GM18517 (cell line): ENCODE measurements around the gene TMOD1.
"Not testable (repeated sequence)": the region's sequence is repeated elsewhere in the genome, so short reads cannot be mapped to it uniquely, and the experiment has no call there.

ENCODE experiments used
- ATAC-seq: cut with Tn5 transposase; IDR thresholded peaks from one replicate; pipeline ENCODE4 v1.9.1; 2021; ENCODE audit warnings: mild to moderate bottlenecking, moderate library complexity; ENCODE audit not compliant: unreplicated experiment

The TMOD1 gene

DNA sequence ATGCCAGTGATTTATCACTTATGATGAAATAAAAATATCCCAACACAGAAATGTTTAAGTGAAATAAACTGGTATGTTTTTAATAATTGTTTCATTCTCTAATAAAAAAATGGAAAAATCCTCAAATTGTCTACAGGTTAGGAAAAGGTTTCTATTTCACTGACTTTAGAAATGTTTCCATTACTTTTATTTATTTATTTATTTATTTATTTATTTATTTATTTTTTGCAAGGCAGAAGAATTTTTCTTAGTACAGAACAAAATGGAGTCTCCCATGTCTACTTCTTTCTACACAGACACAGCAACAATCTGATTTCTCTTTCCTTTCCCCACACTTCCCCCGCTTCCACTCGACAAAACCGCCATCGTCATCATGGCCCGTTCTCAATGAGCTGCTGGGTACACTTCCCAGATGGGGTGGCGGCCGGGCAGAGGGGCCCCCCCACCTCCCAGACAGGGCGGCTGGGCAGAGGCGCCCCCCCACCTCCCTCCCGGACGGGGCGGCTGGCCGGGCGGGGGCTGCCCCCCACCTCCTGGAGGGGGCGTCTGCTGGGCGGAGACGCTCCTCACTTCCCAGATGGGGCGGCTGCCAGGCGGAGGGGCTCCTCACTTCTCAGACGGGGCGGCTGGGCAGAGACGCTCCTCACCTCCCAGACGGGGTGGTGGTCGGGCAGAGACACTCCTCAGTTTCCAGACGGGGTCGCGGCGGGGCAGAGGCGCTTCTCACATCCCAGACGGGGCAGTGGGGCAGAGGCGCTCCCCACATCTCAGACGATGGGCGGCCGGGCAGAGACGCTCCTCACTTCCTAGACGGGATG, 3.7 kb upstream of the TMOD1 start:
- not testable (repeated sequence) for ATAC-seq

DNA sequence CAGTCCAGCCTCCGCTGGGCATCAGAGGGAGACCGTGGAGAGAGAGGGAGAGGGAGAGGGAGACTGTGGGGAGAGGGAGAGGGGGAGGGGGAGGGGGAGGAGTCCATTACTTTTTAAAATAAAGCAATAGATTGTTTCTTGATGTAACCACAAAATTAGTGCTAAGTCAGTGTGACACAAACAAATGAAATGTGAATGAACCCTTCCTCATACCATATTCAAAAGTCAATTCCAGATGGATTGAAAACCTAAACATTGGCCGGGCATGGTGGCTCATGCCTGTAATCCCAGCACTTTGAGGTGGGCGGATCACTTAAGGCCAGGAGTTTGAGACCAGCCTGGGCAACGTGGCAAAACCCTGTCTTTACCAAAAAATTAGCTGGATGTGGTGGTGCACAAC, 2.6 kb upstream of the TMOD1 start:
- not testable (repeated sequence) for ATAC-seq

DNA sequence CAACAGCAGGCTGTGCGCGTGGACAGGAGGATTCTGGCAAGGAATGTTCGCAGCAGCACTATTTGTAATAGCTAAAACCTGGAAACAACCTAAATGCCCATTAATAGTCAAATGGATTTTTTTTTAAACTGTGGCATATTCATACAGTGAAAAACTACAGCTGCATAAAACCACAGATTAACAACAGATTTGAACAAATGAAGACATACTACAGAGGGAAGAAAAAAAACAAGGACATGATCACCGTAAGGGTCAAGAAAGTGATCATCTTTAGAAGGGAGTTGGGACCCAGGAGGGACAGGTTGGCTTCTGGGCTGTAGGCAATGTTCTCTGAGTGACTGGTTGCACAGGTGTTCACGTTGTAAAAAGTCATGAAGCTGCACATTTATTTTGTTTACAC, 1.2 kb upstream of the TMOD1 start:
- ATAC-seq = no peak

DNA sequence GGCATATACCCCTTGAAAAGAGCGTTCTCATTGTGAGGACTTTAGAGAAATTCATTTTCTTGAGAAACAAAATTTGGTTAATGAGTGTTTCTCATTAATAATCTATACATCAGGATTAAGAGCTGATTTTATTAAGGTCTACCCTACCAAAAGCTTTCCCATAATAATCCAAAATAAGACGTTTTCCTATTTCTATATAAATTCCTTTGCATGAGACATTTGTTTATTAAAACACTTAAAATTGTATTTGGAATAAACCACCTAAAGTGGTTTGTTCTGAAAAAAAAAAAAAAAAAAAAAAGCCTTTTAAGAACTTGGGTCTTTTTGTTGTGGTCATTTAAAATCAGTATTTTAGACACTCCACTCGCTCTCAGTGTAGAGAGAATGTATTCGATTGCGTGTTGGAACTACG, 695 bp upstream of the TMOD1 start:
- no peak for ATAC-seq

DNA sequence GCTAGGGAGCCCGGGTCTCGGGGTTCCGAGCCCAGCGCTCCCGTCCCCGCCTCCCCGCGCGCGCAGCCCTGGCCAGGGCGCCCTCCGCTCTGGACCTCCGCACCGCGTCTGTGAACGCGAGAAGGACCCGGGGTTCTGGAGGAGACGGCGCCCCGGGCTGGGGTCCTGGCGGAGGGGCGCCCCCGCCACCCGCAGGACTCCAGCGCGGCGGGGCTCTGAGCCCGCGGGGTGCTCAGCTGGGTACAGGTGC, 431 bp downstream of the TMOD1 start:
- ATAC-seq = no peak

DNA sequence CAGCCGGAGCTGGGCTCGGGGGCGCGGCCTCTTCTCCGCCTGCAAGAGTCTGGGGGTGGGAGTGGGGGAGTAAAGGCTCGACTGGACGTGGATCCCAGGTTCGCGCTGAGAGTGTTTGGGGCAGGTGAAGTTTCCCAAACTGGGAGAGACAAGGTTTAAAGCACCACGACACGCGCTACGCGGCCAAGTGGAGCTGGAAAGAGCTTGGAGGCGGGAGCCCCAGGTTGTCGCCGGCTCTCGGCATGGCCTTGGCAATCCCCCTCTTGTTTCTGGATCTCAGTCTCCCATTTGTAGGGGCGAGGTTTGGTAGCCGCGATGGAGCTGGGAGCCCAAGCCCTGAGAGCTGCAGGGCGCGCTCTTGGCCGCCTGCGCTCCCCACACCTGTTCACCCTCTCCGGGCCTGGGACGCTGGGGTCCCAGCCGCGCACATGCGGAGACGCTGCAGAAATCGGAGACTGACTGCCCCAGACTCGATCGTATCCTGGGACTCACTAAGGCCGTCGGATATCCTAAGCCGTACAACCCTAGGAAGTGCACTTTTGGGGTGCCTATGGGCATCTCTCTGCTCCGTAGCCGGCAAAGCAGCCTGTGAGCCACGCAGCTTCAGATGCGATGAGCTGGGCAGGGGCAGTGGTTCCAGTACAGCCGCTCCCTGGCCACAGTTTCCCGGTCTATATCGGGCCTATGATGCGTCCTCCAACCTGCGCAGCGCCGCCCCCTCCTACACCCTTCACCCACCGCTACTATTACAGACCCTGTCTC, 937 bp downstream of the TMOD1 start:
- no peak for ATAC-seq

DNA sequence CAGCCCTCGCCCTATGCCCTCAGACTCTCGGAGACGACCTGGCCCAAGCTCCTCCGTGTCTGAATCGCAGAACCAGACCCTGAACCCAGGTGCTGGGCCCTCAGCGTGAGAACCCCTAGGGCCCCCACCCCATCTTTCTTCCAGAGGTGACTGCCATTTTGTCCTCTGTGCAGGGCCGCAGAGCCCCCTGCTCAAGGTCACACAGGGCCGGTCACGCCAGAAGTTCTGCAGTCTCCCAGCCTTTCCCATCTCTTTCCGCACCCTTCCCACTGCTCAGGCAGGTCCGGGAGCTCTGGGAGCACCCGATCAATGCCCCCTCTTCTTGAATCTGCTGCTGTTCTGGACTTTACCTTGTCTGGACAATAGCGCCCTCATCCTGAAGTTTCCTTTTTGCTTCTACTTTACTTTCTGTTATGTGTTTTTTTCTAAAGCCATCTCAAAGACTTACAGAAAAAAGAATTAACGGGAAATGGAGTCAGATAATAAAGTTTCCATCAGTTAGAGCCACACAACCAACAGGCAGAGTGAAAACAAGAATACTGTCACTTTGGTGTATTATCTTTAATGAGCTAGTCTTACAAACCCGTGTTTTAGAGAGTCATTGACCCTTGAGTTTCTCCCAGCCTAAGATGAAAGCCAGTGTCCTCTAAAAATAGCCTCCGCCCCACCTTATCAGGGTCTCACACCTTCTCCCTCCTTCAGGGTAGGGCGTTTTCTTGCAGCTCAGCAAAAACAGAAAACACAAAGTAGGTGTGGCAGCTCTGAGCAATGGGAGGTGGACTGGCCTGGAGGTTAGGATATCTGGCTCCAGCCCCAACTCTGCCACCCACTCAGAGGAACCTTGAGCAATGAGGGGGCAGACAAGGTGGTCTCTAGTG, 1.8 kb downstream of the TMOD1 start:
- no peak for ATAC-seq

DNA sequence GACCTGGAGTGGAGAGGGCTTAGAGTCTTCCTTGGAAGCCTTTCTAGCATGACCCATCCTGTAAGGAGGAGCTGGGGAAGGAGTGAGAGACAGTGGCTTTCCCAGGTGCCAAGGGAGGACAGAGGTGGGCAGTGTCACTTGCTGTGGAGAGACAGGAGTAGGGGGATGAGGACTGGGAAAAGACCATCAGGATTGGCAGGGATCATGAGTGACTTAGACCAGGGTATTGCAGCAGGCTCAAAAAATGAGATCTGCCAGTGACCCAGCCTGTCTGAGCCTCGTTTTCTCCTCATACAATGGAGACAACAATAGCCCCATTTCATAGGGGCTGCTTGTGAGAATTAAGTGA, 2.4 kb downstream of the TMOD1 start:
- no peak for ATAC-seq

DNA sequence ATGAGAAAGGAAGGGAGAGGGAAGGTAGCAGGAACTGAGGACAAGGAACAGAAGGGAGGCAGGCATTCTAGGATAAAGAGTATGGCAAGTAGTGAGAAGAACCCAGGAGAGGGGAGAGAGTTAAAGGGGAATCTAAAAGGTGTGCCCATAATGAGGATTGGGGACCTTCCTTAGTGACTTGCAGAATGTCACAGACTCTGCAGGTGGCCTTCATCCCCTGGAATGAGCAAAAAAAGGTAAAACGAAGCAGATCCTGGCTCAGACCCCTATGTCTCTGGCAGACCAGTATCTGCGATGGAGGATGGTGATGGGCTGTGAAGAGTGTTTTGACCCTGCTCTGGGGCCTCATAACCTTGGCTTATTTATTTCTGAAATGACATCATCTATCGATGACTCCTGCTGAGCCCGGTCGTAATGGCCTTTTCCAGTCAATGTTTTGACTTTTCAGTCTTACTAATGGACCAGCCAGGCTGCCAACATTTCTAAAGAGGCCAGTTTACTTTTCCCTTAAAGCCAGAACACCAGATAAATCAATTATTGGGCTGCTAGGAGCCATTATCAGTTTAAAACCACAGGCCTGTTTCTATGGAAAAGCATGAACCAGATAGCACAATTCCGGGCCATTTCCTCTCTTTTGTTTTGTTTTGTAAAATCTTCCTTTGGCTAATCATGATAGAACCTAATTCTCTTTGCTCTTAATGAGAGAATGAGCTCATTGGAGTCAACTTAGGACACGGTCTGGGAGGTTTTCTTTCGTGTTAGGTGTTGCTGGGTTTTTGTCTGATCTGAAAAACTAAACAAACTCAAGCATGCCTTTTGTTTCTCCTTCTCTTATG, 3.1 kb downstream of the TMOD1 start:
- no peak for ATAC-seq

DNA sequence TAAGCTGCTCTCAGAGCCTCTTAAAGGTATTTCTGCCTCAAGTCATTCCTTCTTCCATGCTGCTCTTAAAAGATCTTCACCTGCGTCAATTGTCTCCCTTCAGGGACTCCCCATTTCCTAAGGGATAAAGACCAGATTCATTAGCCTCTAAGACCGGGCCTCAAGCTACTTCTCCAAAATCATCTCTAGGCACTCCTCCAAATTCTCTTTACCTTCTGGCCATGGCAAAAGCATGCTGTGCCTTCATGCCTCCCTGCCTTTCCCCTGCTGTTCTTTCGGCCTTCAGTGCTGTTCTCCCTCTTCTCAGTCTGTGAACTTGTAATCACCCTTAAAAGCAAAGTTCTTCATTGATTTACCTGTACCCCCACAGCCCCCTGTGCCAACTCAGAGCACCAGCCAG, 4.4 kb downstream of the TMOD1 start:
- ATAC-seq = no peak

DNA sequence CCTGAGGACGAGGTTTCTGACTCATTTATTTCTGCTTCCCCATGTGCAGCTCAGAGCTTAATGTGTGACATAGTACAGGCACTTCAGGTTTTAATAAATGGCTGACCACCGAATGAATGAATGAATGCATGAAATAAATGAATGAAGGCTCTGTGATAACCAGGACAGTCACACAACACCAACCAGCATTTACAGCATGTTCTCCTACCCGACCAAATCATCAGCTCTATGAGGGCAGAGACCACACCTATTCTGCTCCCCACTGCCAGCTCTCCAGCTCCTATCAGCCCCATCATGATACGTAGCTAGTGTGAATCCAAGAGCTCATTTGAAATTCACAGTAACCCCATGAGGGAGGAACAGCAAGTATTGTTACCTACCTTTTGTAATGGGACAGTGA, 4.8 kb downstream of the TMOD1 start:
- no peak for ATAC-seq

DNA sequence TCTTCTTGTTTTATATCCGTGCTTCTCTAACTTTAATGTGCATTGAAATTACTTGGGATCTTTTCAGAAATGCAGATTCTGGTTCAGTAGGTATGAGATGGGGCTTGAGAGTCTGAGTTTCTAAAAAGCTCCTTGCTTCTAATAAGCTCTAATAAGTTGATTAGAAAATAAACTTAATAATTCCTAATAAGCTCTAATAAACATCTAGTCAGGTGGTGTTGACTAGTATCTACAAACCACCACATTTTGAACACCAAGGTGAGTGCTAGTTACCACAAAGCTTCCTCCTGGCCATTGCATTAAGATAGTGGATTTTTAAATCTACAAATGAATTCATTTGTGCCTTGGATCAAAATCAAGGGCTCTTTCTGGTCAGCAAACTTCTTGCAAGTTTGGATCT, 5.3 kb downstream of the TMOD1 start:
- no peak for ATAC-seq

DNA sequence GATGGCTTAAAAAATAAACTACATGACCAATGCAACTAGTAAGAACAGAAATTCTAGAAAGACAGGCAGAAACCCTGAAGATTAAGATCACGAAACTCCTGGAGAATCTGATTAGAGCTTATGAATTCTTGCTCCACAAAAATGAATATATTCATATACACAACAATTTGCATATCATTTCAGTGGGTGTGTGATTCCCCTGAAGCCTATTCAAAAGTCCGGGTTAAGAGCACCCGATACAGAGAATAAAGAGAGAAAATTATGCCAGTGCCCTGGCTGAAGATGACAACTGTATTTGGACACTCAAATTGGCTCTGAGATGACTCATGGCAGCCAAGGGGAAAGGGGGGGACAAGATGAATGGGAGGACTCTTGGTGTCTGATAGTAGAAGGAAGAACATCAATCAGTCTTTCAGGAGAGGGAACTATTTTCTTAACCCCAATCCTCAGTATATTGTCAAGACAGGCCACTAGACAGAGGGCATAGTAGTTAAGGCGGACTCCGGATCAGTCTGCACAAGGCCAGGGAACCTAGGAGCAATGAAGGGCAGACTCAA, 6.0 kb downstream of the TMOD1 start:
- no peak for ATAC-seq

DNA sequence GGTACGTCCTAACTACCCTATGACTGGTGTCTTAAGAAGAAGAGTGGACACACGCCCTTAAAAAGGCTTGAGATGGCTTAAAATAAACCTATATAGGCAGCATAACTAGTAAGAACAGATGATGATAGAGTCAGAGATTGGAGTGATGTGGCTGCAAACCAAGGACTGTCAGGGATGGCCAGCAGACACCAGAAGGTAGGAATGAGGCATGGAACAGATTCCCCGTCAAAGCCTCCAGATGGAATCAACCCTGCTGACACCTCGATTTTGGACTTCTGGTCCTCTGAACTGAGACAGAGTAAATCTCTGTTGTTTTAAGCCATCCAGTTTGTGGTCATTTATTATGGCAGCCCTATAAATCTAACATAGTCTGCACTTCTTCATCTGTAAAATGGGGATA, 7.4 kb downstream of the TMOD1 start:
- ATAC-seq = no peak

DNA sequence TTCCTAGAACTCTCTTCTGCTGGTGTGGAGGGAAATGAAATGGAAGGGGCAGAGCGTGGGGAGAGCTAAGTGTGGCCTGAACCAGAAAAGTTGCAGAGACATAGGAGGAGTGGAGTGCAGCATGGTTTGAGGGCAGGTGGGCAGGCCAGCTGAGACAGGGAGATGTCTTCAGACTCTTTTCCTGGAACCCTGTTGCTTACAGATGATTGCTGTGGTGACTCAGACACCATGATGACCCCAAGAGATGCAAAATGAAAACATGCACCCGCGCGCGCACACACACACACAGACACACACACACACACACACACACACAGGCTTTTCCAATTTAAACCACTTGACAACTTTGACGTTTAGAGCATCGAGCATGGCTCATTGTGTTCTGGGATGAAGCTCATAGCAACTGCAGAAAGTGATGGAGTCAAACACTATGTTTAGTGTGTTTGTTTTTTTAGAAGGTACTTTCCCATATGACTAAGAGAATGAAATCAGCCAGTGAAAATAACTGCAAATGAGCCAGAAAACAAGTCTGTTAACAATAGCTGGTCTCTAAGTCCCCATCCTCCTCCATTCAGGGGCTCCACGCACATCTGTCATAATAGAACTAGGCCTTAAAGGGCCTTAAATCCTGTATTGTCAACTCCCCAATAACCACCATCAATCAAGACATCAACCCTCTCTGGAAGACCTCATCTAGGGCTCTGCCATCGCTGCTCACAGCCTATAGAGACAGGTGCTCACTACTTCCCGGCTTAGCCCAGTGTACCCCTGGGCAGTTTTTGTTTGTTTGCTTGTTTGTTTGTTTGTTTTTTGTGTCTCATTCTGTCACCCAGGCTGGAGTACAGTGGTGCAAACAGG, 9.6 kb downstream of the TMOD1 start:
- no peak for ATAC-seq

DNA sequence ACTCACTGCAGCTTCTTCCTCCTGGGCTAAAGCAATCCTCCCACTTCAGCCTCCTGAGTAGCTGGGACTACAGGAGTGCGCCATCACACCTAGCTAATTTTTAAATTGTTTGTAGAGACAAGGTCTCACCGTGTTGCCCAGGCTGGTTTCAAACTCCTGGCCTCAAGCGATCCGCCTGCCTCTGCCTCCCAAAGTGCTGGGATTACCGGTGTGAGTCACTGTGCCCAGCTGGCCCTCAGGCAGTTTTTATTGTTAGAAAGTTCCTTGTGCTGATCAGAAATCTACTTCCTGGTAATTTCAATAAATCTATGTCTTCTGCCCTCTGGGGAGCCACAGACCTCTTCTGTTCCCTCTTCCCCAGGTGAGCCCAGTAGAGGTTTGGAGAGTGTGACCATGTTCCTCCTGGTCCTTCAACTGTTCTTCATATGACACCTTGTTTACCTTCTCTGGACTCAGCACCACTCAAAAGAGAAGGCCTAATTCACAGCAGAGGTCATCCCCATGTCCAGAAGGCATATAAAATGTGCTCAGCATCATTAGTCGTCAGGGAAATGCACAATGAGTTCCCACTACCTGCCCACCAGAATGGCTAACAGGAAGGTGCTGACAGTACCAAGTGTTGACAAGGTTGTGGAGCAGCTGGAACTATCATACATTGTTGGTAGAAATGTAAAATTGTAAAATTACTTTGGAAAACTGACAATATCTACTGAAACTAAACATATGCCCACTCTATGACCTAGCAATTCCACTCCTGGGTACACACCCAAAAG, 10.4 kb downstream of the TMOD1 start:
- no peak for ATAC-seq

DNA sequence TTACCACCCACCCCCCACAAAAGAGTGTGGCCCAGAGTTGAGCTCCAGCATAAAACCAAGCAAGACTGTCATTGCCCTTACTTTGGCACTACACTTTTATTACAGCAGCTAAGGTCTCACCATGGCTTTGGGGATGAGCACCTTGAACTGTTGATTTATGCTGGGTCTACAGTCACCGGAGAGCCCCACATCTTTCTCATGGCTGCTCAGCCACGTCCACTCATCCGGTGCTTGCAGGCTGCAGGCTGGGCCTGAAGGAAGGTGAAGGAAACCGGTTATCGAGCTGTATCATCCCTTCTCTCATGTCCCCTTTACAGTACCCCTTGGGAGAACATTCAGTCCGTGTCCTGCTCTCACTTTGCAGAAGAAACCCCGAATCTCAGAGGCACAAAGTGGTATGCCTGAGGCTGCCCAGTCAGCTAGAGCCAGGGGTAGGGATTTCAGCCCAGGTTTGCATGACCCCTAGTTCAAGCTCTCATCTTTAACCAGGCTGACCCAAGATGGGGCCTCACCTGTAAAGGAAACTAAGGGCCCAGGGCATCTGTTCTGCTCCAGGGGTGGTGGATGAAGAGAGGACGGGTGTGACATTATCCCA, 11.6 kb downstream of the TMOD1 start:
- no peak for ATAC-seq

DNA sequence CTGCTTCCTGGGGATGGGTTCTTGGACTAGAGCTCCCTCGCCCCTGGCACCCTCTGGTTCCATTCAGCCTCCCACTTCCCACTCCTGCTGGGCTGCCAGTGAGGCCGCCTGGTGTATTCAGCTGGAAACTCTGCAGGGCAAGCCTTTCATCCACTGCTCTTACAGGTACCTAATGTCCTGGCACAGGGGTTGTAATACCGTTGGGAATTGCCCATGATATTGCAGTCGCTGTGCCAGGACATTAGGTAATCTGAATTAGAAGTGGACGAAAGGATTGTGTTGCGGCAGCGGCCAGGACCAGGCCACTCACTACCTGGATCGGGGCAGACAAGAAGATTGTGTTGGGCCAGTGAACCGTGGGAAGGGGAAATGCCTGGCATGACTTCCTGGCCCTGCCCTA, 13.1 kb downstream of the TMOD1 start:
- no peak for ATAC-seq

DNA sequence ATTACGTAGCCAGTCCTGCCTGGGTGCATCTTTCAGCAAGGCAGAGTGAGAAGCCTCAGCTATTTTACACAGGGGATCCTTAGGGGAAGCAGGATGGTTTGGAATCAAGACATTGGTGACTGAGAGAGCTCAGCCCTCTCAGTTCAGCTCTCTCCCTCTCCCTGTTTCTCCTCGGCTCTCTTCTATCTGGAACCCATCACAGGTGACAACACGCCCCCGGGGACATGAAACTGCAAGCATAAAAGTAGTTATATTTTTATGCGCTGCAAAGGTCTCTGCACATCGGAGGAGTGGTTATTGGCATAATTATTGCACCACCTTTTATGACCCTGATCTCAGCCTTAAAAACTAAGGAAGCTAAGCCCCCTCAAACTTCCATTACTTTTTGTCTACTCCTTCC, 14.2 kb downstream of the TMOD1 start:
- ATAC-seq = no peak
